Activated naive CD4-positive, alpha-beta T cell treated with anti-CD3 and anti-CD28 coated beads, Interleukin-2, amount 10 ng/mL, durations not matched to agents 7 days and 5 days (primary cell): ENCODE measurements around the gene ACKR1.

Source experiments
- CTCF ChIA-PET: fragments of 350-600 bp; sonication (Branson Sonifier 250); formaldehyde crosslinking; loops from one replicate; lab custom pipeline; 2021; ENCODE audit warnings: antibody characterized with exemption; lab: Charles Lee
- DNase-seq: peaks from one replicate; pipeline ENCODE4 v3.0.0-alpha.2; 2020
- H3K27ac Mint-ChIP-seq: one replicate; pipeline ENCODE4 v1.8.0; 2021; ENCODE audit warnings: mild to moderate bottlenecking, moderate library complexity, mixed read lengths
- H3K27me3 Mint-ChIP-seq: one replicate; pipeline ENCODE4 v1.8.0; 2021; ENCODE audit warnings: mild to moderate bottlenecking, mixed read lengths
- H3K36me3 Mint-ChIP-seq: one replicate; pipeline ENCODE4 v1.8.0; 2021; ENCODE audit warnings: mixed read lengths
- H3K4me1 Mint-ChIP-seq: one replicate; pipeline ENCODE4 v1.8.0; 2021; ENCODE audit warnings: mixed read lengths
- H3K4me3 Mint-ChIP-seq: one replicate; pipeline ENCODE4 v1.8.0; 2021; ENCODE audit warnings: mild to moderate bottlenecking, moderate library complexity, mixed read lengths
- H3K9me3 Mint-ChIP-seq: one replicate; pipeline ENCODE4 v1.8.0; 2021; ENCODE audit warnings: mixed read lengths

Gene ACKR1

GRCh38 chr1:159200769-159201168, 3.9 kb upstream of the ACKR1 start:
- Mint-ChIP-seq H3K27ac (no peak overlapping the region), H3K9me3 (no peaks in the 10 kb centered on the region), H3K4me1 (peaks cover 2% of the 10 kb centered on the region), H3K36me3 (no peaks in the 10 kb centered on the region), H3K27me3 (peaks cover 72% of the 10 kb centered on the region), H3K4me3 (no peak overlapping the region)
- no peak for DNase-seq
- CTCF ChIA-PET, result interaction anchor here (1.0 kb wide), 1 partner anchor 40 kb away, joined by 3 read pairs; no protein-coding TSS in a partner anchor

- H3K27me3 Mint-ChIP-seq, result peaks cover 78% of the 10 kb centered on the region
- no peak overlapping the region for H3K4me3 Mint-ChIP-seq
- H3K9me3 Mint-ChIP-seq, result no peaks in the 10 kb centered on the region
- H3K36me3 Mint-ChIP-seq, result no peaks in the 10 kb centered on the region
- DNase-seq, result no peak
- no peak overlapping the region for H3K27ac Mint-ChIP-seq
- H3K4me1 Mint-ChIP-seq, result peaks cover 2% of the 10 kb centered on the region
- CTCF ChIA-PET, result interaction anchor here (5.0 kb wide), 1 partner anchor 13 kb away, joined by 20 read pairs; no protein-coding TSS in a partner anchor
These were observed 3.0 kb upstream of the ACKR1 start for GRCh38 chr1:159201642-159202041.

- Mint-ChIP-seq H3K27me3 (peaks cover 82% of the 10 kb centered on the region), H3K27ac (no peak overlapping the region), H3K36me3 (no peaks in the 10 kb centered on the region), H3K4me3 (no peak overlapping the region), H3K4me1 (no peaks in the 10 kb centered on the region), H3K9me3 (no peaks in the 10 kb centered on the region)
- no peak for DNase-seq
- CTCF ChIA-PET, result interaction anchor here (5.0 kb wide), 1 partner anchor 11 kb away, joined by 20 read pairs; no protein-coding TSS in a partner anchor
These were observed 1.1 kb upstream of the ACKR1 start for GRCh38 chr1:159203610-159204009.

- DNase-seq, result no peak
- peaks cover 82% of the 10 kb centered on the region for H3K27me3 Mint-ChIP-seq
- no peaks in the 10 kb centered on the region for H3K4me1 Mint-ChIP-seq
- no peaks in the 10 kb centered on the region for H3K36me3 Mint-ChIP-seq
- no peaks in the 10 kb centered on the region for H3K9me3 Mint-ChIP-seq
- H3K4me3 Mint-ChIP-seq, result no peak overlapping the region
- H3K27ac Mint-ChIP-seq, result no peak overlapping the region
- CTCF ChIA-PET, result interaction anchor here (1.3 to 5.0 kb wide), 3 partner anchors 8 to 72 kb away, joined by 7 to 20 read pairs (median 7); no protein-coding TSS in a partner anchor
These were observed 550 bp downstream of the ACKR1 start for GRCh38 chr1:159205225-159205624.

- Mint-ChIP-seq H3K36me3 (no peaks in the 10 kb centered on the region), H3K4me1 (no peaks in the 10 kb centered on the region), H3K27me3 (peaks cover 74% of the 10 kb centered on the region), H3K27ac (no peak overlapping the region), H3K9me3 (no peaks in the 10 kb centered on the region), H3K4me3 (no peak overlapping the region)
- CTCF ChIA-PET, result interaction anchor here (1.3 to 5.0 kb wide), 3 partner anchors 8 to 73 kb away, joined by 7 to 20 read pairs (median 7); no protein-coding TSS in a partner anchor
- no peak for DNase-seq
These were observed 1.4 kb downstream of the ACKR1 start for GRCh38 chr1:159206110-159206509.

GRCh38 chr1:159207080-159207479, 2.4 kb downstream of the ACKR1 start:
- H3K4me3 Mint-ChIP-seq, result no peak overlapping the region
- H3K4me1 Mint-ChIP-seq, result no peaks in the 10 kb centered on the region
- no peaks in the 10 kb centered on the region for H3K36me3 Mint-ChIP-seq
- no peak for DNase-seq
- no peak overlapping the region for H3K27ac Mint-ChIP-seq
- H3K9me3 Mint-ChIP-seq, result no peaks in the 10 kb centered on the region
- CTCF ChIA-PET, result interaction anchor here (1.4 to 2.5 kb wide), 2 partner anchors 10 to 75 kb away, joined by 6 to 7 read pairs; no protein-coding TSS in a partner anchor
- peaks cover 72% of the 10 kb centered on the region for H3K27me3 Mint-ChIP-seq

- Mint-ChIP-seq H3K36me3 (no peaks in the 10 kb centered on the region), H3K27me3 (peaks cover 66% of the 10 kb centered on the region), H3K27ac (no peak overlapping the region), H3K4me1 (no peaks in the 10 kb centered on the region), H3K9me3 (no peaks in the 10 kb centered on the region), H3K4me3 (no peak overlapping the region)
- DNase-seq, result no peak
- CTCF ChIA-PET, result interaction anchor here (1.4 to 1.6 kb wide), 2 partner anchors 10 to 75 kb away, joined by 6 to 8 read pairs; no protein-coding TSS in a partner anchor
These were observed 3.1 kb downstream of the ACKR1 start for GRCh38 chr1:159207774-159208173.

- H3K36me3 Mint-ChIP-seq, result no peaks in the 10 kb centered on the region
- no peak overlapping the region for H3K4me3 Mint-ChIP-seq
- no peak for DNase-seq
- CTCF ChIA-PET, result interaction anchor here (0.8 to 8.0 kb wide), 4 partner anchors 11 to 73 kb away, joined by 3 to 81 read pairs (median 6); no protein-coding TSS in a partner anchor
- H3K9me3 Mint-ChIP-seq, result no peaks in the 10 kb centered on the region
- H3K27me3 Mint-ChIP-seq, result peaks cover 64% of the 10 kb centered on the region
- H3K4me1 Mint-ChIP-seq, result no peaks in the 10 kb centered on the region
- no peak overlapping the region for H3K27ac Mint-ChIP-seq
These were observed 3.6 kb downstream of the ACKR1 start for GRCh38 chr1:159208175-159208825.

- no peak overlapping the region for H3K27ac Mint-ChIP-seq
- H3K36me3 Mint-ChIP-seq, result no peaks in the 10 kb centered on the region
- DNase-seq, result no peak
- H3K4me3 Mint-ChIP-seq, result no peak overlapping the region
- peaks cover 62% of the 10 kb centered on the region for H3K27me3 Mint-ChIP-seq
- H3K4me1 Mint-ChIP-seq, result no peaks in the 10 kb centered on the region
- no peaks in the 10 kb centered on the region for H3K9me3 Mint-ChIP-seq
- CTCF ChIA-PET, result interaction anchor here (0.8 to 8.0 kb wide), 4 partner anchors 11 to 74 kb away, joined by 3 to 81 read pairs (median 6); no protein-coding TSS in a partner anchor
These were observed 4.4 kb downstream of the ACKR1 start for GRCh38 chr1:159209061-159209460.

- CTCF ChIA-PET, result interaction anchor here (0.5 to 8.0 kb wide), 11 partner anchors 9 to 578 kb away, joined by 3 to 81 read pairs (median 5); no protein-coding TSS in a partner anchor
- Mint-ChIP-seq H3K4me3 (no peak overlapping the region), H3K27me3 (peaks cover 44% of the 10 kb centered on the region), H3K9me3 (no peaks in the 10 kb centered on the region), H3K27ac (no peak overlapping the region), H3K36me3 (no peaks in the 10 kb centered on the region), H3K4me1 (no peaks in the 10 kb centered on the region)
- DNase-seq, result peak; percentile 65
These were observed 6.9 kb downstream of the ACKR1 start for GRCh38 chr1:159211331-159212136.

GRCh38 chr1:159212596-159212995, 7.9 kb downstream of the ACKR1 start:
- Mint-ChIP-seq H3K9me3 (no peaks in the 10 kb centered on the region), H3K4me1 (no peaks in the 10 kb centered on the region), H3K27me3 (peaks cover 43% of the 10 kb centered on the region), H3K36me3 (no peaks in the 10 kb centered on the region), H3K27ac (no peak overlapping the region), H3K4me3 (no peak overlapping the region)
- CTCF ChIA-PET, result interaction anchor here (0.9 to 8.0 kb wide), 9 partner anchors 8 to 577 kb away, joined by 3 to 81 read pairs (median 14); partner anchors contain the start of gene ACKR1
- no peak for DNase-seq

- Mint-ChIP-seq H3K4me1 (no peaks in the 10 kb centered on the region), H3K9me3 (no peaks in the 10 kb centered on the region), H3K4me3 (no peak overlapping the region), H3K36me3 (no peaks in the 10 kb centered on the region), H3K27me3 (peaks cover 27% of the 10 kb centered on the region), H3K27ac (no peak overlapping the region)
- DNase-seq, result peak; percentile 47
- CTCF ChIA-PET, result interaction anchor here (0.5 to 8.0 kb wide), 21 partner anchors 8 to 678 kb away, joined by 3 to 81 read pairs (median 5); partner anchors contain the start of gene ACKR1
These were observed 9.6 kb downstream of the ACKR1 start for GRCh38 chr1:159214149-159214760.

GRCh38 chr1:159218649-159219636, 14.3 kb downstream of the ACKR1 start:
- Mint-ChIP-seq H3K27ac (no peak overlapping the region), H3K36me3 (no peaks in the 10 kb centered on the region), H3K4me3 (no peak overlapping the region), H3K4me1 (no peaks in the 10 kb centered on the region), H3K27me3 (peaks cover 10% of the 10 kb centered on the region), H3K9me3 (no peaks in the 10 kb centered on the region)
- no peak for DNase-seq
- CTCF ChIA-PET, result no interaction called here
